Middle frontal gyrus (tissue), 1 donor: ENCODE data around the gene CSHL1.
"Not testable (repeated sequence)": the region's sequence is repeated elsewhere in the genome, so short reads cannot be mapped to it uniquely, and the experiment has no call there.

Source experiments
- DNase-seq: peaks from one replicate; pipeline ENCODE4 v3.0.0-alpha.2; 2015; ENCODE audit warnings: low spot score; ENCODE audit errors: extremely low spot score

The CSHL1 gene

DNA sequence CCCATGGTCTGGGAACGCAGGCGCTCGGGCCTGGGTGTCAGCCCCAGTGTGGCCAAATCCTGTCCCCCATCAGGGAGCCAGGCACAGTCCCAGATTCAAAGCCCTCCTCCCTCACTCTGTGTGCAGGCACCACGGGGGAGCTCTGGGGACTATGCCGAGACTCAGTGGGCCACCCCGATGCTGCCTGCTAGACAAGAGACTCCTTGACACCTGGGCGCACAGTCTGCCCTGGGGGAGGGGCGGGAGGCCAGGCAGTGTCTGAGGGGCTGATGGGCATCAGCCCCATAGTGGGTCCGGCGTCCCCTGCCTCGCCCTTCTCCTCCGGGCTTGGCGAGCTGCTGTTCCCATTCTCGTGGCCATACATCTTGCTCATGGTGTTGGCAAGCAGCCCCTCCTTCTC is 29.5 kb upstream of the CSHL1 start:
- no peak for DNase-seq

DNA sequence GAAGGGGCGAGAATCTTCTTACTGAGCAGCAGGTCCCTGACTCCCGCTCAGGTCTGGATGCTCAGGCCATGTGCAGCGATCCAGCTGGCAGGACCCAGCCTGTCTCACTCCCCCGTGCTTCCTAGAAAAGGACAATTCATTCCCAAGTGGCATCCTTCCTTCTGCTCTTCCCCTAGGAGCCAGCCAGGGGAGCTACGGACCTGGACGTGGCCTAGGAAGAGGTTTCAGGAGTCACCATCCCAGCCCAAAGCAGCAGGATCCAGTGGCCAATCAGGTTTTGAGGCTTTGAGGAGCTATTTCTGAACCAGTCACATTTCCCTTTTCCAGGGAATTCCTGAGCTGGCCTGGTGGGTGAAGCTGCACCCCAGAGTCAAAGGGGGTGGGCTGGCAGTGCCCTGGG is 28.8 kb upstream of the CSHL1 start:
- no peak for DNase-seq

DNA sequence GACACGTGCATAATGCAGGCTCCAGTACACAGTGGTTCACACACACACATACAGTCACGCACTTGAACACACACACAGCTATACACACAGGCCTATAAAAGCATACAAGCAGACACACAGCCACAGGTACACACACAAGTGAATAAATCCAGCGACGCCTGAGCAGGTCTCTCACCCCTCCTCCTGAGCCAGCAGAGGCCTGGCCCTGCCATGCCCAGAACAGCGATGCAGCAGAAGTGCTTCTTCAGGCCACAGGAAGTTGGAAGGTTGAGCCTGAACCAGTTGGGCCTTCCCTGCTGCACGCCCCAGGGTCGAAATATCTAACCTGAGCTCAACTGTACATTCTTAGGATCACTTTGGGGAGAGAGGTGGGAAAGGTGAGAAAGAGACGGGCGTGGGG is 28.3 kb upstream of the CSHL1 start:
- DNase-seq = no peak

DNA sequence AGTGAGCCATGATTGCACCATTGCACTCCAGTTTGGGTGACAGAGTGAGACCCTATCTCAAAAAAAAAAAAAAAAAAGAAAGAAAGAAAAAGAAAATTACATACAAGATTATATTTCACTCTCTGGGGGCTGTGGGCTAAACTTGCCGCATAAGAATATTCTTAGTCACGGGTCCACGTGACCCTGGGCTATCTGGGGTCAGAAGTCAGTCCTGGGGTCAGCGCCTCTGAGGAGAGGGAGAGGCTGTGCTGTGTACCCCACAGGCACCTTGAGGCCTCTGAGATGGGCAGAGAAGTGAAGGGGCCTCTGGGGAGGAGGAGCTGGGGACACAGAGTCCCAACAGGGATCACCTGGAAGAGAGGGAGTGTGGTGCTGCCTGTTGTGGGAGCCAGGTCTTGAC is 26.9 kb upstream of the CSHL1 start:
- DNase-seq = no peak

- DNase-seq = no peak
Observed at GRCh38 chr17:63937319-63937718, 26.3 kb upstream of the CSHL1 start.

DNA sequence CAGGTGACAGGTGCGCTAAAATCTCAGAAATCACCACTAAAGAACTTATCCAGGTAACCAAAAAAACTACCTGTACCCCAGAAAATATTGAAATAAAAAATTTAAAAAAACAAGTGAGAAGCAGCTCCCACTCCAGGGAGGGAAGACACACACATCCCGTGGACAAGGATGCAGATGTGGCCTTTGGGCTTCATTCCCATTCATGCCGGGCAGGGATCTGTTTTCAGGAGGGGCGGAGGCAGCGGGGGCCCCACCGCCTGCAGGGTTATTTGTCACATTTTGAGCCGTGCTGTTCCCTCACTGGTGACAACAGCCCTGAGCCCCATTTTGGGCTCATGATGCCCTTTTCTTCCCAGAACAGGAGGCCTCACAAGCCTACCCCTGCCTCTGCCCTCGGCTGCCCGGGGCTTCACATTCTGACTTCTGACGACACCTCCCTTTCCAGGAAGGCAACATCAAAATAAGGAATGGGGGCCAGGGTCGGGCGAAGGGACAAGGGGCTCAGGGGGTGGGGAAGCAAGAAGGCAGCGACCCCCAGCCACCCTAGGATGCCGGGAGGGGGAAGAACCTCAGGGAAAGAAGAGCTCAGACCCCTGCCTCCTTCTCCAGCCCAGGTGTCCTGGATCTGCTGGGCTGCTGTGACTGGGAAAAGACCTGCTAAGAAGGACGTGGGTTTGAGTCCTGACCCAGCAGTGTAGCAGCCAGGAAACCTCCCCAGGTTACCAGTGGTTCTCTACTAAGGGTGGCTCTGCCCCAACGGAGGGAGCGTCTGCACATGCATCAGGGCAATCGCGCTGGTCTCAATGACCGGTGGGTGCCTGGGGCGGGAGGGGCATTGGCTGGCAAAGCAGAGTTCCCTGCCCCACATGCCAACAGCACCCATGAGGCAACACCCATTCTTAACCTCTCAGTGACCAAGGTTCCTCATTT is 23.4 kb upstream of the CSHL1 start:
- no peak for DNase-seq

DNA sequence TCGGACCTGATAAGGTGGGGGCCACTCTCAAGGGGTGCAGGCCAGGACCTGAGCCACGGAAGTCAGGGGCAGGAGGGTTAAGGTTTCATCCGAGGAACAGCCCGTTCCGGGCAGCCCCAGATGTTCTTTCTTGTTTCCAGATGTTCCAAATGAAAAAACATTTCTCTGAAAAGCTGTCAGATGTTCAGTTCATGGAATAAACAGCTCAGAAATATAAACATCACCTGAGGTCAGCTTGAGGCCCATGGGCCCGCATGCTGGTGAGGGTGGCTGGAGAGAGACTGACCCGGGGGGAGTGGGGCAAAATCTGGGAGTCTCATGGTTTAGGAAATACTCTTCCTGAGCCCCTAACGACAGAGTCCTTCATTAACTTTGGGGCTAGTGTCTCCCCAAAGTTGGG is 22.5 kb upstream of the CSHL1 start:
- DNase-seq = no peak

DNA sequence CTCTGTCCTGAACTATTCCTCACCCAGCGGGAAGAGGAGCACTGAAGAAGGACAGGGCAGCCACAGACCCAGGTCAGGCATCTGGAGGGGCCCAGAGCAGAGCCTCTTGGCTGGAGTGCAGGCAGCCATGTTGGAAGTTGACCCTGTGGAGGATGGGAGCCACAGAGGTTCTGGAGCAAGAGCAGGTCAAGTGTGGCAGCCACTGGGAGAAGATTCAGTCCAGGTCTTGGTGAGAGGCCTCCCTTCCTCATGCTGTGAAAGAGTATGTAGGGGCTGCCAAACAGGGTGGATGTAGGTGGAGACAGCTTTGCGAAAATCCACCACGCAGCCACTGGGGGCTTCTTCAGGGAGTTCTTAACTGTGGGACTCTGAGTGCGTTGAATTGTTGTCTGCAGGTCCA is 21.7 kb upstream of the CSHL1 start:
- DNase-seq = no peak

DNA sequence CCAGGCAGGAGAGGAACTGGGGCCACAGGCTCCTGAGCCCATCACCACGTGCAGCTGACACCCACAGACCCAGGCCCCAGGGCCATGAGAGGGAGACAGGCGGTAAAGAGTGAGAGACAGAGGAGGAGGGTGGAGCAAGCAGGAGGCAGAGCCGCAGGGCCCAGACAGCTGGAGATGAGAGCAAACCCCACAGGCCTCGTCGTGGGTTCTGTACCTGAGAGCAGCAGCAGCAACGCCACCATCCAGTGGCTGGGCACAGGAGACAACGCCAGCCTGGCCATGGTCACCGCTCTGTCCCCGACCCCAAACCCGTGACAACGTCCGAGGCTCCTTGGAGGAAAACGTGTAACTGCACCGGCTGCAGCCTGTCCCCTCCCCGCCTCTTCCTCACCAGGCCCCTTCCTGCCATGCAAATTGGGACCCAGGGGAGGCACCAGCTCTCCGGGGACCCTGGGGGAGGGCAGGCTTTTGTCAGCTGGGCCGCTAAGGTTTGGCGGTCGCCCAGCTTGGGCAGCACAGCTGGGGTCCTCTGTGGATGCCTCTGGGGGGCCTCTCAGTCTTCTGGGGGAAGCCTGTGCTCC is 21.0 kb upstream of the CSHL1 start, which contains the start of gene CD79B:
TSS of gene CD79B (minus strand) at position 351 of the 581 bp plus-strand sequence. CDS start at position 281, 70 bp downstream.
- no peak for DNase-seq

DNA sequence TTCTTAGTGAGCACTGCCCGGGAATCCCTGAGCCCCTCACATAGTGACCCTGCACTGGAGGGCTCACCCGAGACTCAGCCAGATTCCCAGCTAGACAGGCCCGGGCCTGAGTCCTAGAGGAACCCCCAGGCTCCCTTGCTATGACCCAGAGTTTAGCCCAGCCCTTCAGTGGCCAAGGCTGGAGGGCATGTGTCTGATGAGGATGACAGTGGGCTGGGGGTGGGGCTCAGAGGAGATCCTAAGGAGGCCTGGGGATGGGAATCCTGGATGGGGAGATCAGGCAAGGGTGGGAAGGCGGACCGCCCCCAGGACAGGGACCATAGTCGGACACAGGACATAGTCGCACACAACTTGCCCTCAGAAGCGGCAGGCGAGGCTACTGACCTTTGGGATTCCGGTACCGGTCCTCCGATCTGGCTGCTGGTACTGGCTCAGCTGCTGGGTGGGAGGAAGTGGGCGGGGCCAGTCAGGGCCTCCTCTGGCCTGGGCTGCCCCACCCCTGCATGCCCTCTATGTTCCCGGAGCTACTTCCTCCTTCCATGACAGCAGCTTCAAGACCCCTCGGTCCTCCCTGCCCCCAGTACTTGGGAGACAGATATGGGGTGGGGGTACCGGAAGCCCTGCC is 20.0 kb upstream of the CSHL1 start:
- DNase-seq = no peak

- DNase-seq = no peak
Observed at GRCh38 chr17:63929860-63930766, 19.1 kb upstream of the CSHL1 start.

DNA sequence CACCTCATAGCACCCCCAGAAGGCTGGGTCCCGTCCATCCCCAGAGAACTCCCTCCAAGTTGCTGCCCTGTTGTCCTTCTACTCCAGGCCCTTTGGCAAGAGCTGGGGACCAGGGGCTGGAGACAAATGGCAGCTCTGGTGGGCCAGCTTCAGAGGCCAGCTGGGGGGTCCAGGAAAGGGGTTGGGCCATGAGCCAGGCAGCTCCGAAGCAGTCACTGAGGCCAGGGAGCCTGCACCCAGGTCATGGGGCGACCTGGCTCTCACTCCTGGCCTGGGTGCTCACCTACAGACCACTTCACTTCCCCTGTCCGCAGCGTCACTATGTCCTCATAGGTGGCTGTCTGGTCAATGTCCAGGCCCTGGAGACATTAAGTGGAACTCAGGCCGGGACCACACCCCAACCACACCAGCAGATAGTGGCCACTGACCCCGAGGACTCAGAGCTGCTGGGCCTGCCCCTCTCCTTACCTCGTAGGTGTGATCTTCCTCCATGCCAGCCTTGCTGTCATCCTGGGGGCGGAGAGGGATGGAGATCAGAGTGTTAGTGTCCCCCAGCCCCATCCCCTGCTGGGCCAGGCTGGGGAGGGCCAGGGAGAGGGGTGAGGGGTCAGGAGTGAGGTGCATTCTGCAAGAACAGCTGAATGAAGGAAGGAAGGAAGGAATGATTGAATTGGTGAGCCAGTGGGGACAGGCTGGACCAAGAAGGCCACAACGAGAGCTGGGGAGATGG is 18.1 kb upstream of the CSHL1 start:
- no peak for DNase-seq

DNA sequence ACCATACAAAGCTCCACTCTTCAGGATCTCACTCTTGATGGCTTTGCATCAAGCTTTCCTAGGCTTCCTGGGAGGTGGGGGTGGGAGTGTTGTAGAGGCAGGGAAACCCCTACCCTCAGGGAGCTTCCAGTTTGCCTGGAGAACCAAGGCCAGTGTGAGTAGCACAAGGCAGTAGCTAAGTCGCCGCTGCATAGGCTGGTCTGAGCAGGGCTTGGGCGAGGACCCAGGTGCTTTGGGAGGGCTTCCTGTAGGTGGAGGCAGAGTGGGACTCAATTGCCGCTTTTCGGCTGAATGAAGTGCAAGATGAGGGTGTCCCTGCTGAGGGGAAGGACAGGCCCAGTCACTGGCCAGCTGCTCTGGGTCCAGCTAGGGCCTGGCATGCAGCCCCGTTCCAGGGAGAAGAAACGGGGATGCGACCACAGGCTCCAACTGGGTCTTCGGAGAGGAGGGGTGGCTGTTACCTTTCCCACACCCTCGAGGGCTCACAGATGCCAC is 17.2 kb upstream of the CSHL1 start:
- no peak for DNase-seq

DNA sequence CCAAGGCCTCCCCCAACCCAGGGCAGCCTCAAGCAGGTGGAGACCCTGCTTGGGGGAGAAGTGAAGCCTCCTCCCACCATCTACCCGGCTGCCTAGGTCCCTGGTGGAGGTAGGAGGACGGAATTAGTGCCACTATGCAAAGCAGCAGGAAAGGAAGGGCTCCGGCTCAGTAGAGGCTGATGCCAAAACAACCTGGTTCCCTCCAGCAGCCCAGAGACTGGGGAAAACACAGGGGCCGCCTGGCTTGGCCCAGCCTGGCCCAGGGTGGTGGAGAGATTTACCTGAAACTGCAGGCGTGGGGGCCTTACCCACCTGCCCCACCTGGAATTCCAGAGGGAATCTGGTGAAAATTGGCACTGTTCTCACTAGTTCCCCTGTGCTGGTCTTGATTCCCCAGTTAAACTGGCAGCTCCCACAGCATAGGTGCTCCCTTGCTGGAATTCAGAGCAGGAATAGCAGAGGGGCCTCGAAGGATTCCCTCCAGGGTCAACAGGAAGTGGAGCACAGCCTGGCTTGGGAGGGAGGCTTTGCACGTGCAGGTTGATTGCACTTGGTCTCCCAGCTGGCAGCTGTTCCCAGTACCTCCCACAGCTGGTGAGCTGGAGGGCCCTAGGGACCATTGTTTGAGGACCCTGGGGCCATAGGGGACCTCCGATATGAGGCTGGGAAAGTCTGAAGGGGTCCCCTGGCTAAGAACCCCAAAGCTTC is 16.6 kb upstream of the CSHL1 start:
- no peak for DNase-seq

GRCh38 chr17:63926164-63926563 is 15.1 kb upstream of the CSHL1 start:
- DNase-seq = no peak

DNA sequence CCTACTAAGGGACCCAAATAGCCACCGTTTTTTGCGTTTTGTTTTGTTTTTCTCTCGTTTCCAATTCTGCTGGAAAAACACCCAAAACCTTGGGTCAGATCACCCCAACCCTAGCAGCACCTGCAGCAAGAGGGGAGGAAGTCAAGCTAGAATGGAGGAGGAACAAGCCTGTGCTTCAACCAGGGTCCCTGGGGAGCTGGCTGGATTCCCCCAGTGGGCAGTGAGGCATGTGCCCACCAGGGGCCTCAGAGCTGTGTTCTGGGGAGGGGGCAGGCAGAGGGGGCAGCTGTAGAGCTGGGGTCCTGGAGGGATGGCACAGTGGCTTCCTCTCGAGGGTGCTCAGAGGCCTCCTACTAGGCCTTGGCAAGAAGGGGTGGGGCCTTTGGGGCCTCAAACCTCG is 14.6 kb upstream of the CSHL1 start:
- DNase-seq = no peak

- DNase-seq = not testable (repeated sequence)
Observed at GRCh38 chr17:63922402-63922801, 11.3 kb upstream of the CSHL1 start.

- not testable (repeated sequence) for DNase-seq
Observed at GRCh38 chr17:63920779-63921178, 9.7 kb upstream of the CSHL1 start.

DNA sequence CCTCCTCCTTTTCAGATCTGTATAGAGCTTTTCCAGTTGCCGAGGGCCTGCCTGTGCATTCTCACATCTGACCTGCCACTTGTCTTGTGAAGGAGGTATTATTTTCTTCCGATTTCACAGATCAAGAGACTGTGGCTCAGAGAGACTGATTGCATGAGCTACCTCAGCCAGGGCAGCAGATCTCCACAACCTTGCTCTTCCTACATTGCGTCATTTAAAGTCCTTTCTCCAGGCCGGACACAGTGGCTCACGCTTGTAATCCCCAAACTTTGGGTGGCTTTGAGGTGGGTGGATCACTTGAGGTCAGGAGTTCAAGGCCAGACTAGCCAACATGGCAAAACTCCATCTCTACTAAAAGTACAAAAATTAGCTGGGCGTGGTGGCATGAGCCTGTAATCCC is 9.0 kb upstream of the CSHL1 start:
- not testable (repeated sequence) for DNase-seq

- DNase-seq = peak; percentile 9
Observed at GRCh38 chr17:63919311-63919723, 8.3 kb upstream of the CSHL1 start.
